Parathyroid adenoma (tissue), 2 donors: ENCODE results near the gene FAM193A.

Source experiments
- H2AFZ ChIP-seq: fragments of 300-600 bp; sonication (generic); one replicate; pipeline ENCODE4 v1.7.0; 2017; ENCODE audit warnings: antibody characterized with exemption, mild to moderate bottlenecking
- H3K27ac ChIP-seq: fragments of 300-600 bp; sonication (generic); one replicate; pipeline ENCODE4 v1.7.0; 2017
- H3K27me3 ChIP-seq: fragments of 300-600 bp; sonication (generic); one replicate; pipeline ENCODE4 v1.7.0; 2017; ENCODE audit warnings: low read length; ENCODE audit not compliant: control insufficient read depth, insufficient read depth
- H3K36me3 ChIP-seq: fragments of 300-600 bp; sonication (generic); one replicate; pipeline ENCODE4 v1.7.0; 2017; ENCODE audit warnings: low read length; ENCODE audit not compliant: control insufficient read depth, insufficient read depth
- H3K4me1 ChIP-seq: fragments of 300-600 bp; sonication (generic); one replicate; pipeline ENCODE4 v1.7.0; 2017; ENCODE audit warnings: control low read depth
- H3K4me2 ChIP-seq: fragments of 300-600 bp; sonication (generic); one replicate; pipeline ENCODE4 v1.7.0; 2017; ENCODE audit warnings: low read length
- H3K4me3 ChIP-seq: fragments of 300-600 bp; sonication (generic); one replicate; pipeline ENCODE4 v1.7.0; 2017; ENCODE audit warnings: low read depth, low read length
- H3K79me2 ChIP-seq: fragments of 300-600 bp; sonication (generic); one replicate; pipeline ENCODE4 v1.7.0; 2017; ENCODE audit warnings: control low read depth
- H3K9ac ChIP-seq: fragments of 300-600 bp; sonication (generic); one replicate; pipeline ENCODE4 v1.7.0; 2017; ENCODE audit warnings: mild to moderate bottlenecking
- H3K9me3 ChIP-seq: fragments of 300-600 bp; sonication (generic); one replicate; pipeline ENCODE4 v1.7.0; 2017; ENCODE audit warnings: low read length; ENCODE audit not compliant: control insufficient read depth
- TF ChIP-seq, protein P1 (sequence below): fragments of 300-600 bp; sonication (generic); IDR thresholded peaks from one replicate; pipeline ENCODE4 v1.7.0; 2017; ENCODE audit warnings: antibody characterized with exemption, mild to moderate bottlenecking
- donor health status: primary hyperparathyroidism.

Gene FAM193A

DNA sequence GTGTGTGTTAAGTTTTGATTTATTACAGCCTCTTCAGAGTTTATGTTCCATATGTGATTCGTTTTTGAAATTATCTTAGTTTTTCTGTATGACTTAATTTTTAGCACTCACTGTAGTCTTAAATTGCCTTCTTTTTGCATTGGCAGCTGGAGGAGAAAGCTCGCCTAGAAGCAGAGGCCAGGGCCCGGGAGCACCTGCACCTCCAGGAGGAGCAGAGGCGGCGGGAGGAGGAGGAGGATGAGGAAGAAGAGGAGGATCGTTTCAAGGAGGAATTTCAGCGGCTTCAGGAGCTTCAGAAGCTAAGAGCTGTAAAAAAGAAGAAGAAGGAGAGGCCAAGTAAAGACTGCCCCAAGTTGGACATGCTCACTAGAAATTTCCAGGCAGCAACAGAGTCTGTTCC lies 163.1 kb downstream of the FAM193A start:
- no peak overlapping the region for H3K9ac ChIP-seq
- H3K27ac ChIP-seq, result no peak overlapping the region
- H3K9me3 ChIP-seq, result no peaks in the 10 kb centered on the region
- no peaks in the 10 kb centered on the region for H3K27me3 ChIP-seq
- H3K4me2 ChIP-seq, result no peak overlapping the region
- no peaks in the 10 kb centered on the region for H3K36me3 ChIP-seq
- H2AFZ ChIP-seq, result no peak overlapping the region
- H3K4me3 ChIP-seq, result no peak overlapping the region
- H3K4me1 ChIP-seq, result peaks cover 2% of the 10 kb centered on the region
- TF ChIP-seq, protein P1, sequence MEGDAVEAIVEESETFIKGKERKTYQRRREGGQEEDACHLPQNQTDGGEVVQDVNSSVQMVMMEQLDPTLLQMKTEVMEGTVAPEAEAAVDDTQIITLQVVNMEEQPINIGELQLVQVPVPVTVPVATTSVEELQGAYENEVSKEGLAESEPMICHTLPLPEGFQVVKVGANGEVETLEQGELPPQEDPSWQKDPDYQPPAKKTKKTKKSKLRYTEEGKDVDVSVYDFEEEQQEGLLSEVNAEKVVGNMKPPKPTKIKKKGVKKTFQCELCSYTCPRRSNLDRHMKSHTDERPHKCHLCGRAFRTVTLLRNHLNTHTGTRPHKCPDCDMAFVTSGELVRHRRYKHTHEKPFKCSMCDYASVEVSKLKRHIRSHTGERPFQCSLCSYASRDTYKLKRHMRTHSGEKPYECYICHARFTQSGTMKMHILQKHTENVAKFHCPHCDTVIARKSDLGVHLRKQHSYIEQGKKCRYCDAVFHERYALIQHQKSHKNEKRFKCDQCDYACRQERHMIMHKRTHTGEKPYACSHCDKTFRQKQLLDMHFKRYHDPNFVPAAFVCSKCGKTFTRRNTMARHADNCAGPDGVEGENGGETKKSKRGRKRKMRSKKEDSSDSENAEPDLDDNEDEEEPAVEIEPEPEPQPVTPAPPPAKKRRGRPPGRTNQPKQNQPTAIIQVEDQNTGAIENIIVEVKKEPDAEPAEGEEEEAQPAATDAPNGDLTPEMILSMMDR, result no peak
- H3K79me2 ChIP-seq, result no peaks in the 10 kb centered on the region

DNA sequence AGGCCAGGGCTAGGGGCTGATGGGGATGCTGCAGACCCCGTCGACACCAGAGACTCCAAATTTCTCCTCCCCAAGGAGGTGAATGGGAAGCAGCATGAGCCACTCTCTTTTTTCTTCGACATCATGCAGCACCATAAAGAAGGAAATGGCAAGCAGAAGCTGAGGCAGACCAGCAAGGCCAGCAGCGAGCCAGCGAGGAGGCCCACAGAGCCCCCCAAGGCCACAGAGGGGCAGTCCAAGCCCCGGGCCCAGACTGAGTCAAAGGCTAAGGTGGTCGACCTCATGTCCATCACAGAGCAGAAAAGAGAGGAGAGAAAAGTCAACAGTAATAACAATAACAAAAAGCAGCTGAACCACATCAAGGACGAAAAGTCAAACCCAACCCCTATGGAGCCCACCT lies 163.6 kb downstream of the FAM193A start:
- TF ChIP-seq, protein P1, result no peak
- no peaks in the 10 kb centered on the region for H3K79me2 ChIP-seq
- H3K4me1 ChIP-seq, result peaks cover 2% of the 10 kb centered on the region
- no peak overlapping the region for H3K4me2 ChIP-seq
- H3K27me3 ChIP-seq, result no peaks in the 10 kb centered on the region
- no peak overlapping the region for H3K4me3 ChIP-seq
- no peaks in the 10 kb centered on the region for H3K36me3 ChIP-seq
- H3K9ac ChIP-seq, result no peak overlapping the region
- no peak overlapping the region for H2AFZ ChIP-seq
- H3K27ac ChIP-seq, result no peak overlapping the region
- no peaks in the 10 kb centered on the region for H3K9me3 ChIP-seq

DNA sequence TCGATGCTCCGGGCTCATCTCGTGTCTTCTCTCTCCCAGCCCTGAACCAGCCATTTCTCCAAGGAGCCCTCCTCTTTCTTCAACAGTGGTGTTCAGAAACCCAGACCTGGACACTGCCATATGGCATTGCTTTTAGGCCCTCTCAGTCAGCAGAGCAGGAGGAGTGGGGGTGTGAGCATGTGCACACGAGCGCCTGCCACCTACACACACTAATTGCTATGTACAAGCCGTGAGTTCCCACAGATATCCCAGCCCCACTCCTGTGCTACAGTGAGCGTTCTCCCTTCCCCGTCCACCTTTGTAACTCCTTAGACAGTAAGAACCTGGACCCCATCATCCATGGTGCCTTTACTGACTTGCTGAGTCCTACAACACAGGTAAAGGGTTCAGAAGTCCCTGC lies 165.9 kb downstream of the FAM193A start:
- no peak overlapping the region for H3K4me3 ChIP-seq
- no peak overlapping the region for H3K4me2 ChIP-seq
- no peak overlapping the region for H2AFZ ChIP-seq
- TF ChIP-seq, protein P1, result no peak
- no peaks in the 10 kb centered on the region for H3K36me3 ChIP-seq
- H3K9me3 ChIP-seq, result no peaks in the 10 kb centered on the region
- H3K27me3 ChIP-seq, result no peaks in the 10 kb centered on the region
- no peaks in the 10 kb centered on the region for H3K79me2 ChIP-seq
- no peak overlapping the region for H3K27ac ChIP-seq
- no peak overlapping the region for H3K9ac ChIP-seq
- no peaks in the 10 kb centered on the region for H3K4me1 ChIP-seq

DNA sequence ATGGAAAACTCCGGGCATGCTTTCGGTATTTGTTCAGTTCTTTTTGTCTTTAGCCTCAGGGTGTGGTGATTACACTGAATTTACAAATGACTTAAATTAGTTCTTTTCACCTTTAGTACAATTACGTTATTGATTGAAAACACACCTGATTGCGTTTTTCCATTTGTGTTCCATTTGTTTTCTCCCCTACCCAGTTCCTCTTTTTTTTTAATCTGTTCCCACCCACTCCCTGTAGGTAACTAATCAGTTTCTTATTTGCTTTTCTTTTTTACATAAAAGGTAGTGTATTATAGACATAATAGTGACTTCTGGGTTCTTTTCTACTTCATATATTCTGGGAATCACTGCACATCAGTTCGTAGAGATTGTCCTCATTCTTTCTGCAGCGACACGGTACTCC lies 166.3 kb downstream of the FAM193A start:
- H3K9ac ChIP-seq, result no peak overlapping the region
- H3K4me3 ChIP-seq, result no peak overlapping the region
- no peaks in the 10 kb centered on the region for H3K36me3 ChIP-seq
- TF ChIP-seq, protein P1, result no peak
- H3K9me3 ChIP-seq, result no peaks in the 10 kb centered on the region
- no peaks in the 10 kb centered on the region for H3K79me2 ChIP-seq
- H3K4me1 ChIP-seq, result no peaks in the 10 kb centered on the region
- no peak overlapping the region for H3K27ac ChIP-seq
- no peak overlapping the region for H3K4me2 ChIP-seq
- no peak overlapping the region for H2AFZ ChIP-seq
- no peaks in the 10 kb centered on the region for H3K27me3 ChIP-seq

DNA sequence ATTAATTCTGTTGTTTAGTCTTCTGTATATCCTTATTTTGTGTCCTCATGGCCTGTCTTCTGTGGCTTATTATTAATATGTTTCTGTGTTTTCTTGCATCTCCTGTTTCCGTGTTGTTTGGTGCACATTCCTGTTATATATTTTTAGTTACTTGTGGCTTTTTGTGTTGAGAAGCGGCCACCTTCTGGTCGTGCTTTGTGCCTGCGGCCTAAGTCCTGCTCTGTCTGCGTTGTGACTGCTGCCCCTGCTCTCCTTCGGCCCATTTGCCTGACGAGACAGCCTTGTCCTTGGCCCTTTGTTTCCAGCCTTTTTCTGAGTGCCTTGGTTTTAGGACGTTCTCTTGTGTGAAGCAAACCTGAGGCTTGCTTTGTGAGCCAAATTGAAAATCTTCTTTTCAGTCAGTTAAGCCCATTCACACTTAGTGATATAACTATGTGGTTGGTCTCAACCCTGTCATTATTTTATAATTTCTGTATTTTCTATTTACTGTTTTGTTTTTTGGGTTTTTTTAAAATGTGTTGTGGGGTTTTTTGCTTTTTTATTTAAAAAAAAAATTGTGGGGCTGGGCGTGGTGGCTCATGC lies 175.9 kb downstream of the FAM193A start:
- TF ChIP-seq, protein P1, result no peak
- no peaks in the 10 kb centered on the region for H3K36me3 ChIP-seq

More for the DNA sequence above, 175.9 kb downstream of the FAM193A start:
- H2AFZ ChIP-seq, result no peak overlapping the region
- H3K9me3 ChIP-seq, result no peaks in the 10 kb centered on the region
- no peak overlapping the region for H3K27ac ChIP-seq
- H3K4me1 ChIP-seq, result no peaks in the 10 kb centered on the region
- H3K27me3 ChIP-seq, result no peaks in the 10 kb centered on the region
- no peak overlapping the region for H3K4me3 ChIP-seq
- no peak overlapping the region for H3K4me2 ChIP-seq
- no peaks in the 10 kb centered on the region for H3K79me2 ChIP-seq
- H3K9ac ChIP-seq, result no peak overlapping the region
